PC-9 (cell line): ENCODE measurements around the gene SLC39A9. TPM values are rescaled to one million over a fixed set of nuclear protein-coding genes. Genes with fewer than 3 reads are reported as not detected.

ENCODE experiments used
- BruUV-seq: library from RNA; stranded (reverse); fragments of 400-500 nt; replicated peaks from 2 replicates; lab custom pipeline; 2021; lab: Mats Ljungman, UMichigan
- CTCF ChIA-PET: fragments of 300-600 bp; sonication (Branson Sonifier 250); formaldehyde crosslinking; loops from one replicate; lab custom pipeline; 2022; ENCODE audit warnings: antibody characterized with exemption; lab: Charles Lee
- POLR2A ChIA-PET: fragments of 300-600 bp; sonication (Branson Sonifier 250); formaldehyde crosslinking; loops from one replicate; lab custom pipeline; 2022; ENCODE audit warnings: antibody characterized with exemption; ENCODE audit not compliant: unreplicated experiment; lab: Charles Lee
- DNase-seq, 2 experiments: peaks; one replicate each; pipeline versions ENCODE4 v3.0.0 to v3.0.0-alpha.2; 2015 to 2022; ENCODE audit warnings: mixed read lengths in 1 of 2
- H2AFZ ChIP-seq: fragments of 200-600 bp; sonication (generic); 2 replicates; pipeline ENCODE4 v1.8.1; 2017; ENCODE audit warnings: antibody characterized with exemption
- H3F3A ChIP-seq: fragments of 200-600 bp; sonication (generic); 2 replicates; pipeline ENCODE4 v1.8.1; 2017; ENCODE audit warnings: antibody characterized with exemption, mild to moderate bottlenecking, low read depth; ENCODE audit not compliant: insufficient read depth
- H3K27ac ChIP-seq: fragments of 200-600 bp; sonication (generic); 2 replicates; pipeline ENCODE4 v1.6.1; 2016; ENCODE audit warnings: mixed run types
- H3K27me3 ChIP-seq: fragments of 200-600 bp; sonication (generic); 2 replicates; pipeline ENCODE4 v1.6.1; 2016; ENCODE audit warnings: low read depth, mixed run types; ENCODE audit not compliant: insufficient read depth
- H3K36me3 ChIP-seq: fragments of 200-600 bp; sonication (generic); 2 replicates; pipeline ENCODE4 v1.6.1; 2016; ENCODE audit warnings: low read depth, mixed run types
- H3K4me1 ChIP-seq: fragments of 200-600 bp; sonication (generic); replicated peaks from 2 replicates; pipeline ENCODE4 v1.6.1; 2016; ENCODE audit warnings: mixed run types; ENCODE audit not compliant: insufficient read depth
- H3K4me2 ChIP-seq: fragments of 200-600 bp; sonication (generic); 2 replicates; pipeline ENCODE4 v1.6.1; 2017; ENCODE audit warnings: mixed run types
- H3K4me3 ChIP-seq: fragments of 200-600 bp; sonication (generic); 2 replicates; pipeline ENCODE4 v1.6.1; 2016; ENCODE audit warnings: mixed run types
- H3K79me2 ChIP-seq: fragments of 200-600 bp; sonication (generic); 2 replicates; pipeline ENCODE4 v1.6.1; 2017; ENCODE audit warnings: low read depth, mixed run types
- H3K9me2 ChIP-seq: fragments of 200-600 bp; sonication (generic); 2 replicates; pipeline ENCODE4 v1.8.1; 2017; ENCODE audit warnings: mild to moderate bottlenecking; ENCODE audit not compliant: insufficient read depth
- H3K9me3 ChIP-seq: fragments of 200-600 bp; sonication (generic); 2 replicates; pipeline ENCODE4 v1.8.1; 2016; ENCODE audit warnings: low read depth; ENCODE audit not compliant: insufficient read depth
- H4K20me1 ChIP-seq: fragments of 200-600 bp; sonication (generic); 2 replicates; pipeline ENCODE4 v1.8.1; 2017; ENCODE audit not compliant: insufficient read depth
- CTCF ChIP-seq: fragments of 200-600 bp; sonication (generic); conservative IDR thresholded peaks from 2 replicates; pipeline ENCODE4 v1.6.1; 2017; ENCODE audit warnings: mixed run types, antibody characterized with exemption, mild to moderate bottlenecking, moderate library complexity
- EZH2 ChIP-seq: fragments of 200-600 bp; sonication (generic); IDR thresholded peaks from 2 replicates; pipeline ENCODE4 v1.8.0; 2017; ENCODE audit warnings: antibody characterized with exemption, low read depth
- intact Hi-C: fragments of 100-400 bp; cut with micrococcal nuclease; formaldehyde crosslinking; loops from one replicate; pipeline ENCODE4 v1.10.0; 2022; ENCODE audit not compliant: unreplicated experiment
- total RNA-seq: library from RNA; stranded (reverse); gene quantifications from 2 replicates; pipeline ENCODE4 v1.2.3, GENCODE V29; 2021

Gene SLC39A9
- total RNA-seq, 1 experiment from 2014 or later: 95.1 TPM

DNA sequence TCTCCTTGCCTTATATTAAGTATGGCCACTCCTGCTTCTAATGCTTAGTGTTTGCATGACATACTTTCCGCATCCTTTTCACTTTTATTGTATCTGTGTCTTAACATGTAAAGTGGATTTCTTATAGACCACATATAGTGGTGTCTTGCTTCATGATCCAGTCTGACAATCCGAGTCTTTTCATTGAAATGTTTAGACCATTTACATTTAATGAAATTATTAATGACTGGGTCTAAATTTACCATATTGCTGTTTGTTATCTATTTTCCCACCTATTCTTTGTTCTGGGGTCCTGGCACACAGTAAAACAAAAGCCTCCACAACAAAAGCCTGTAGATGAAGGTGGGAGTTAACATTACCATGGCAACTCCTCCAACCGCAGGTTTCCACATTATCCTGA lies 23.3 kb upstream of the SLC39A9 start:
- H4K20me1 ChIP-seq: peaks cover 4% of the 10 kb centered on the region; the same call in 1 of the 2 replicates
- no TSS peak for BruUV-seq
- no peak overlapping the region for H3K4me3 ChIP-seq
- no peaks in the 10 kb centered on the region for H3K27me3 ChIP-seq
- DNase-seq: no peak
- H2AFZ ChIP-seq: no peak overlapping the region
- H3K9me2 ChIP-seq: no peaks in the 10 kb centered on the region
- H3K4me1 ChIP-seq: no peaks in the 10 kb centered on the region
- H3K36me3 ChIP-seq: peaks cover 44% of the 10 kb centered on the region
- peaks cover 6% of the 10 kb centered on the region; the same call in 1 of the 2 replicates for H3K9me3 ChIP-seq
- intact Hi-C loops: no loop called here
- H3K27ac ChIP-seq: no peak overlapping the region
- H3K4me2 ChIP-seq: no peak overlapping the region
- ChIA-PET POLR2A (no interaction called here), CTCF (no interaction called here)
- H3F3A ChIP-seq: peaks cover 28% of the 10 kb centered on the region; the same call in 1 of the 2 replicates
- H3K79me2 ChIP-seq: no peaks in the 10 kb centered on the region
- no peak for TF ChIP-seq CTCF
- TF ChIP-seq EZH2: no peak

DNA sequence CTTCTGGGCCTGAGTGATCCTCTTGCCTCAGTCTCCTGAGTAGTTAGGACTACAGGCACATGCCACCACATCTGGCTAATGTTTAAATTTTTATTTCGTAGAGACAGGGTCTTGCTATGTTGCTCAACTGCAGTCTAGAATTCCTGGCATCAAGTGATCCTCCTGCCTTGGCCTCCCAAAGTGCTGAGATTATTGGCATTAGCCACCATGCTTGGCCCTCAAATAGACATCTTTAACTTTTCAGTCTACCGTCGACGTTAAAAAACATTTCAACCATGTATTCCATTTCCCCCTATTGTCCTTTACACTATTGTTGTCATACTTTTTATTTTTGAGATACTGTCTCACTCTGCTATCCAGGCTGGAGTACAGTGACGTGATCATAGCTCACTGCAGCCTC lies 22.8 kb upstream of the SLC39A9 start:
- Histone ChIP-seq H3F3A (peaks cover 28% of the 10 kb centered on the region; the same call in 1 of the 2 replicates), H3K79me2 (no peaks in the 10 kb centered on the region), H3K36me3 (peaks cover 44% of the 10 kb centered on the region), H3K4me2 (no peak overlapping the region), H3K27me3 (no peaks in the 10 kb centered on the region), H3K27ac (no peak overlapping the region), H3K9me2 (no peaks in the 10 kb centered on the region), H3K4me1 (no peaks in the 10 kb centered on the region), H4K20me1 (peaks cover 8% of the 10 kb centered on the region; the same call in 1 of the 2 replicates), H3K4me3 (no peak overlapping the region), H2AFZ (no peak overlapping the region), H3K9me3 (peaks cover 6% of the 10 kb centered on the region; the same call in 1 of the 2 replicates)
- DNase-seq: no peak
- BruUV-seq: no TSS peak
- intact Hi-C loops: no loop called here
- TF ChIP-seq EZH2: no peak
- TF ChIP-seq CTCF: no peak
- ChIA-PET POLR2A (no interaction called here), CTCF (no interaction called here)

GRCh38 chr14:69376439-69376838 lies 22.1 kb upstream of the SLC39A9 start:
- peaks cover 44% of the 10 kb centered on the region for H3K36me3 ChIP-seq
- H3K9me3 ChIP-seq: peaks cover 6% of the 10 kb centered on the region; the same call in 1 of the 2 replicates
- H4K20me1 ChIP-seq: peaks cover 14% of the 10 kb centered on the region
- H3K9me2 ChIP-seq: no peaks in the 10 kb centered on the region
- peaks cover 5% of the 10 kb centered on the region; the same call in 1 of the 2 replicates for H3K79me2 ChIP-seq
- peaks cover 28% of the 10 kb centered on the region; the same call in 1 of the 2 replicates for H3F3A ChIP-seq
- CTCF ChIA-PET: interaction anchor here (0.5 kb wide), 1 partner anchor 9 kb away, joined by 6 read pairs; no protein-coding TSS in a partner anchor
- H3K4me1 ChIP-seq: no peaks in the 10 kb centered on the region
- POLR2A ChIA-PET: no interaction called here
- no peak overlapping the region for H3K4me2 ChIP-seq
- no peak overlapping the region for H3K27ac ChIP-seq
- no peak overlapping the region for H3K4me3 ChIP-seq
- H3K27me3 ChIP-seq: no peaks in the 10 kb centered on the region
- H2AFZ ChIP-seq: no peak overlapping the region
- peak in 1 of 2 experiments; percentile 66 for DNase-seq
- TF ChIP-seq CTCF: no peak
- no peak for TF ChIP-seq EZH2
- intact Hi-C loops: no loop called here
- BruUV-seq: no TSS peak
